ENCODE data around the gene ITGA2B.

GRCh38 chr17:44376124-44376523, 13.3 kb downstream of the ITGA2B start:
- peak; percentile 29 for TF ChIP-seq CTCF (IDR thresholded peaks at IDR 0.05; ENCODE audit: poor library complexity)
- no peak for TF ChIP-seq EZH2 (IDR thresholded peaks at IDR 0.05; ENCODE audit: borderline replicate concordance)
- no peak for TF ChIP-seq EZH2phosphoT487 (IDR thresholded peaks at IDR 0.05; ENCODE audit: low read depth, severe bottlenecking, unreplicated experiment)

Measured in hepatocyte (in vitro differentiated cells).